B cell (primary cell): ENCODE measurements around the gene TTC39C. TPM values are rescaled to one million over a fixed set of nuclear protein-coding genes. Genes with fewer than 3 reads are reported as not detected.

ENCODE experiments used
- ATAC-seq: fragments of 200-7000 bp; cut with Tn5 transposase; one replicate; pipeline ENCODE4 v1.10.0; 2021; ENCODE audit warnings: low read depth, mild to moderate bottlenecking, moderate number of reproducible peaks, moderate library complexity
- CTCF ChIA-PET: fragments of 350-600 bp; sonication (Branson Sonifier 250); formaldehyde crosslinking; loops from one replicate; lab custom pipeline; 2021; ENCODE audit warnings: antibody characterized with exemption, inconsistent platforms; lab: Charles Lee
- POLR2A ChIA-PET: fragments of 350-600 bp; sonication (Branson Sonifier 250); formaldehyde crosslinking; loops from one replicate; lab custom pipeline; 2021; ENCODE audit warnings: antibody characterized with exemption; lab: Charles Lee
- DNase-seq: peaks from one replicate; pipeline ENCODE4 v3.0.0; 2013
- H2AFZ ChIP-seq: 2 replicates; pipeline ENCODE4 v1.6.1; 2012; ENCODE audit warnings: mild to moderate bottlenecking, low read depth, low read length; ENCODE audit not compliant: insufficient read depth, poor library complexity, severe bottlenecking
- H3K27ac ChIP-seq, 2 donors: 1 replicate in 1 of 2; 2 replicates in 1 of 2; pipeline ENCODE4 v1.5.1; 2012 to 2013; ENCODE audit warnings: low read length in 2 of 2, mild to moderate bottlenecking in 2 of 2, moderate library complexity in 1 of 2
- H3K27me3 ChIP-seq, 4 experiments: fragments of 200-600 bp in 1 of 4; sonication (generic) in 1 of 4; replicated peaks in 1 of 4; 1 replicate in 2 of 4; 2 replicates in 2 of 4; pipeline versions ENCODE4 v1.6.1 to v1.7.0; 2013 to 2016; ENCODE audit warnings: low read length in 3 of 4, mild to moderate bottlenecking in 2 of 4, mixed read lengths in 1 of 4, moderate library complexity in 1 of 4; ENCODE audit not compliant: insufficient read depth in 4 of 4, control insufficient read depth in 3 of 4; ENCODE audit errors: control extremely low read depth in 1 of 4
- H3K36me3 ChIP-seq, 2 experiments: replicated peaks in 1 of 2; 1 replicate in 1 of 2; 2 replicates in 1 of 2; pipeline versions ENCODE4 v1.6.1 to v1.7.1; 2013; ENCODE audit warnings: low read length in 1 of 2; ENCODE audit not compliant: insufficient read depth in 2 of 2, control insufficient read depth in 1 of 2; ENCODE audit errors: control extremely low read depth in 1 of 2, extremely low read depth in 1 of 2
- H3K4me1 ChIP-seq, 2 donors: fragments of 200-600 bp in 1 of 2; sonication (generic) in 1 of 2; 1 replicate in 1 of 2; 2 replicates in 1 of 2; pipeline versions ENCODE4 v1.5.1 to v1.6.1; 2013 to 2017; ENCODE audit warnings: low read length in 2 of 2; ENCODE audit not compliant: control insufficient read depth in 2 of 2, insufficient read depth in 2 of 2
- H3K4me2 ChIP-seq: replicated peaks from 2 replicates; pipeline ENCODE3; 2012; ENCODE audit warnings: mild to moderate bottlenecking, low read depth, low read length; ENCODE audit not compliant: poor library complexity, severe bottlenecking
- H3K4me3 ChIP-seq, 5 experiments: fragments of 200-600 bp in 1 of 5; sonication (generic) in 1 of 5; 1 replicate in 3 of 5; 2 replicates in 2 of 5; pipeline versions ENCODE4 v1.5.1 to v1.7.0; 2011 to 2016; ENCODE audit warnings: low read length in 4 of 5, mild to moderate bottlenecking in 4 of 5, low read depth in 2 of 5, control low read depth in 1 of 5, moderate library complexity in 1 of 5; ENCODE audit not compliant: insufficient read depth in 1 of 5; ENCODE audit errors: control extremely low read depth in 1 of 5, extremely low read depth in 1 of 5
- H3K79me2 ChIP-seq: fragments of 200-600 bp; sonication (generic); one replicate; pipeline ENCODE4 v1.6.0; 2016; ENCODE audit warnings: low read length; ENCODE audit not compliant: control insufficient read depth, insufficient read depth
- H3K9ac ChIP-seq: fragments of 200-600 bp; sonication (generic); 2 replicates; pipeline ENCODE4 v1.6.1; 2017; ENCODE audit warnings: mild to moderate bottlenecking, low read length, moderate library complexity
- H3K9me3 ChIP-seq, 3 donors: one replicate each; pipeline versions ENCODE4 v1.6.1 to v1.7.1; 2013; ENCODE audit warnings: low read length in 2 of 3; ENCODE audit not compliant: control insufficient read depth in 2 of 3, insufficient read depth in 1 of 3; ENCODE audit errors: control extremely low read depth in 1 of 3
- H4K20me1 ChIP-seq: 2 replicates; pipeline ENCODE4 v1.6.0; 2012; ENCODE audit warnings: mild to moderate bottlenecking, low read length; ENCODE audit not compliant: insufficient read depth, control insufficient read depth, poor library complexity, severe bottlenecking
- H3K27ac Mint-ChIP-seq: one replicate; pipeline ENCODE4 v1.8.0; 2021; ENCODE audit warnings: mixed read lengths
- H3K27me3 Mint-ChIP-seq: one replicate; pipeline ENCODE4 v1.8.0; 2021; ENCODE audit warnings: mixed read lengths
- H3K4me1 Mint-ChIP-seq: one replicate; pipeline ENCODE4 v1.8.0; 2021; ENCODE audit warnings: mixed read lengths
- H3K4me3 Mint-ChIP-seq: one replicate; pipeline ENCODE4 v1.8.0; 2021; ENCODE audit warnings: mixed read lengths
- H3K9me3 Mint-ChIP-seq: one replicate; pipeline ENCODE4 v1.8.0; 2022; ENCODE audit warnings: mixed read lengths; ENCODE audit not compliant: insufficient read depth
- CTCF ChIP-seq: fragments of 200-600 bp; IDR thresholded peaks from one replicate; pipeline ENCODE4 v1.8.0; 2022; ENCODE audit warnings: antibody characterized with exemption, mild to moderate bottlenecking
- EZH2 ChIP-seq: IDR thresholded peaks from 2 replicates; pipeline ENCODE4 v1.6.1; 2012; ENCODE audit warnings: borderline replicate concordance, low read depth, mild to moderate bottlenecking, moderate library complexity, low read length; ENCODE audit not compliant: insufficient read depth, poor library complexity, severe bottlenecking
- whole genome bisulfite sequencing: methylation state at CpG from one replicate; pipeline ENCODE4 v1.1.5; 2013; ENCODE audit warnings: missing lambda C conversion rate; ENCODE audit not compliant: insufficient coverage; 5-methylcytosine and 5-hydroxymethylcytosine counted together
- intact Hi-C: fragments of 100-400 bp; cut with micrococcal nuclease; formaldehyde crosslinking; loops from one replicate; pipeline ENCODE4 v1.10.0; 2022
- polyA plus RNA-seq: library from polyadenylated mRNA; depleted of rRNA; stranded (reverse); fragments of >200 nt; gene quantifications from 2 replicates; pipeline ENCODE4 v1.2.3, GENCODE V29; 2012
- total RNA-seq, 2 donors: library from RNA; stranded (reverse); fragments of 120-200 nt in 1 of 2; gene quantifications; 1 replicate in 1 of 2; 2 replicates in 1 of 2; pipeline versions ENCODE4 v1.2.3 to v1.2.4, GENCODE V29; 2013 to 2022

The TTC39C gene
- total and polyA plus RNA-seq, 2 donors (not counting 1 experiment from before 2014, with no cell fraction given) = 22.3 to 44.3 TPM

- Histone ChIP-seq H3K4me1 (peaks cover 27% of the 10 kb centered on the region in 2 donors), H3K79me2 (peaks cover 93% of the 10 kb centered on the region)
- TF ChIP-seq EZH2 (no peak), CTCF (no peak)
Measured at GRCh38 chr18:24054130-24054529, 39.6 kb downstream of the TTC39C start.

GRCh38 chr18:24055009-24055804 lies 40.7 kb downstream of the TTC39C start:
- Histone ChIP-seq H2AFZ (no peak overlapping the region), H3K4me3 (no peak overlapping the region), H3K4me2 (peak overlapping the region; percentile 30), H3K27me3 (no peaks in the 10 kb centered on the region), H3K27ac (no peak overlapping the region), H3K9ac (peak overlapping the region; percentile 8), H3K9me3 (peaks cover 0 to 3% (median 0%) of the 10 kb centered on the region in 3 donors), H3K79me2 (peaks cover 93% of the 10 kb centered on the region), H4K20me1 (peaks cover 10% of the 10 kb centered on the region), H3K4me1 (peaks cover 27% of the 10 kb centered on the region in 2 donors), H3K36me3 (no peaks in the 10 kb centered on the region)
- DNase-seq = peak; percentile 12
- no peak for TF ChIP-seq EZH2
- TF ChIP-seq CTCF = no peak
- peak; percentile 43 for ATAC-seq
- no CpG with 5 or more reads among the region's 3 CpGs for WGBS
- Mint-ChIP-seq H3K9me3 (no peaks in the 10 kb centered on the region), H3K27me3 (no peaks in the 10 kb centered on the region), H3K27ac (peak overlapping the region; percentile 38), H3K4me1 (peaks cover 59% of the 10 kb centered on the region), H3K4me3 (peak overlapping the region; percentile 59)
- POLR2A ChIA-PET = no interaction called here
- intact Hi-C loops = loop anchor here (5.0 kb wide), 1 partner anchor 38 kb away; no protein-coding TSS in a partner anchor
- CTCF ChIA-PET = interaction anchor here (0.9 to 1.2 kb wide), 4 partner anchors 9 to 136 kb away, joined by 3 to 4 read pairs (median 3); partner anchors contain the start of gene TTC39C

More at GRCh38 chr18:24054130-24054529, 39.6 kb downstream of the TTC39C start:
- no peak overlapping the region for H3K27ac ChIP-seq
- H4K20me1 ChIP-seq = peaks cover 10% of the 10 kb centered on the region
- H3K4me3 Mint-ChIP-seq = no peak overlapping the region
- H3K27me3 Mint-ChIP-seq = no peaks in the 10 kb centered on the region
- H3K9me3 Mint-ChIP-seq = no peaks in the 10 kb centered on the region
- peaks cover 0 to 3% (median 0%) of the 10 kb centered on the region in 3 donors for H3K9me3 ChIP-seq
- peaks cover 57% of the 10 kb centered on the region for H3K4me1 Mint-ChIP-seq
- no peak overlapping the region for H2AFZ ChIP-seq
- WGBS = no CpG with 5 or more reads among the region's 4 CpGs
- POLR2A ChIA-PET = no interaction called here
- H3K27me3 ChIP-seq = no peaks in the 10 kb centered on the region
- H3K9ac ChIP-seq = no peak overlapping the region
- intact Hi-C loops = no loop called here
- ATAC-seq = no peak
- peak overlapping the region; percentile 50 for H3K27ac Mint-ChIP-seq
- no peak overlapping the region for H3K4me2 ChIP-seq
- CTCF ChIA-PET = no interaction called here
- H3K4me3 ChIP-seq = no peak overlapping the region
- DNase-seq = no peak
- no peaks in the 10 kb centered on the region for H3K36me3 ChIP-seq
